Mucosa of rectum (tissue), 2 donors: ENCODE results near the gene SPRTN.
A peak's percentile ranks its signal among the peaks of the same experiment; 100 is the strongest.

Experiments used
- H3K27ac ChIP-seq, 2 donors: one replicate each; pipeline ENCODE4 v1.7.0; 2013; ENCODE audit warnings: inconsistent platforms in 2 of 2, low read depth in 2 of 2, low read length in 2 of 2
- H3K27me3 ChIP-seq, 2 donors: one replicate each; pipeline ENCODE4 v1.7.0; 2013; ENCODE audit warnings: low read length in 2 of 2; ENCODE audit not compliant: control insufficient read depth in 2 of 2, insufficient read depth in 2 of 2
- H3K36me3 ChIP-seq, 2 donors: one replicate each; pipeline ENCODE4 v1.7.0; 2013; ENCODE audit warnings: low read length in 2 of 2; ENCODE audit not compliant: control insufficient read depth in 2 of 2, insufficient read depth in 2 of 2
- H3K4me1 ChIP-seq, 2 donors: one replicate each; pipeline ENCODE4 v1.7.0; 2013; ENCODE audit warnings: low read length in 2 of 2, mild to moderate bottlenecking in 1 of 2; ENCODE audit not compliant: control insufficient read depth in 2 of 2, insufficient read depth in 2 of 2
- H3K4me3 ChIP-seq, 2 donors: one replicate each; pipeline ENCODE4 v1.7.0; 2013; ENCODE audit warnings: low read length in 2 of 2
- H3K9ac ChIP-seq, 2 donors: one replicate each; pipeline ENCODE4 v1.7.0; 2013; ENCODE audit warnings: low read length in 2 of 2, low read depth in 1 of 2, mild to moderate bottlenecking in 1 of 2
- H3K9me3 ChIP-seq, 2 donors: one replicate each; pipeline ENCODE4 v1.7.0; 2013; ENCODE audit warnings: low read length in 2 of 2; ENCODE audit not compliant: control insufficient read depth in 2 of 2
- donor health status: healthy.
- donor health status: Normal muscosa, but diverticular disease.

The SPRTN gene

DNA sequence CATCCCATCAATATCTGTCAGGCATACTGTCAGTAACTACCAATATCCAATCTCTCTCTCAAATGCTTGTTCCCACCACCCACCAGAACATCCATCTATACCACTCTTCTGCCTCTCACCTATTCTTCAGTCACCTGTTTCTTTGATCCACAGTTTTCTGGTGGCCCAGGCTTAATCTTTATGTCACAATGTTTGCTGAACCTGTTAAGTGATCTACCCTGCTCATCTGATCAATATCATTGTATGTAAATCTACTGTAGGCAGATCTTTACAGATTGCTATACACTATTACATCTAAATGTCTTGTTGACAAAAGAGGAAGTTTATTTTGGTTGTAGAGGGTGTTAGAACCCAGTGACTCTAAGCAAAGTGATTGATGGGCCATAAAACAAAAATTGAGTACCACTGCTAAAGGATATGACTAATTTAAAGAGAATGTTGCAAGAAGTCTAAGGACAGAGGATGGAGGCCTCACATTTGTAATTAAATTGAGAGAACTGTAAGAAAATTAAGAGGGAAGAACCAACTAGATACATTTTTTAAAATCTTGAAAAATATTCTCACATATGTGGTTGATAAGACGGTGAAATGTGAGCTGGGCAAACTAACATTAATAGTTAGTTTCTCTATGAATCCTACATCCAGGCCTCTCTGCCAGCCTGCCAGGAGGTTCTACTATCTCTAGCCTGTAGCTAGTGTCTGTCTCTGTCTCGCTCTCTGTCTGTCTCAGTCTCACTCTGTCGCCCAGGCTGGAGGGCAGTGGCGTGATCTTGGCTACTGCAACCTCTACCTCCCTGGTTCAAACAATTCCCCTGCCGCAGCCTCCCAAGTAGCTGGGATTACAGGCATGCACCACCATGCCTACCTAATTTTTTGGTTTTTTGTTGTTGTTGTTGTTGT, 49.9 kb downstream of the SPRTN start:
- Histone ChIP-seq H3K9ac (no peak overlapping the region), H3K4me3 (no peak overlapping the region), H3K36me3 (peaks cover 0 to 1% of the 10 kb centered on the region in 2 donors), H3K4me1 (no peaks in the 10 kb centered on the region), H3K27me3 (no peaks in the 10 kb centered on the region), H3K9me3 (no peaks in the 10 kb centered on the region), H3K27ac (no peak overlapping the region)

DNA sequence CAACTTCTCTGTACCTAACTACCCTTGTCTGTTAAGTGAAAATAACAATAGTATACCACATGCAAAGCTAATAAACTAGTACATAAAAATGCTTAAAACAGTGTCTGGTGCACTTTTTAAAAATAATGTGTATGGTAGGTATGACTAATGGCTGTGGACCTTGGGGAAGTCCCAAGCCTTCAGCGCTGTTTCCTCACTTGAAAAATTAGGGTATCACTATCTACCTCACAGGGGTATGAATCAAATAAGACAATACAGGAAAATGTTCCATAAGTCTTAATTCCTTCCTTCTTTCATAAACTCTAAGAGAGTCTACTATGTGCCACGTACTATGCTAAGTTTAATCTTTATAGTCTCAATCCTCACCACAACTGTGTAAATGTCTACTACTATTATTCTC, 52.0 kb downstream of the SPRTN start:
- no peak overlapping the region for H3K4me3 ChIP-seq
- H3K27ac ChIP-seq, result no peak overlapping the region
- no peaks in the 10 kb centered on the region for H3K4me1 ChIP-seq

DNA sequence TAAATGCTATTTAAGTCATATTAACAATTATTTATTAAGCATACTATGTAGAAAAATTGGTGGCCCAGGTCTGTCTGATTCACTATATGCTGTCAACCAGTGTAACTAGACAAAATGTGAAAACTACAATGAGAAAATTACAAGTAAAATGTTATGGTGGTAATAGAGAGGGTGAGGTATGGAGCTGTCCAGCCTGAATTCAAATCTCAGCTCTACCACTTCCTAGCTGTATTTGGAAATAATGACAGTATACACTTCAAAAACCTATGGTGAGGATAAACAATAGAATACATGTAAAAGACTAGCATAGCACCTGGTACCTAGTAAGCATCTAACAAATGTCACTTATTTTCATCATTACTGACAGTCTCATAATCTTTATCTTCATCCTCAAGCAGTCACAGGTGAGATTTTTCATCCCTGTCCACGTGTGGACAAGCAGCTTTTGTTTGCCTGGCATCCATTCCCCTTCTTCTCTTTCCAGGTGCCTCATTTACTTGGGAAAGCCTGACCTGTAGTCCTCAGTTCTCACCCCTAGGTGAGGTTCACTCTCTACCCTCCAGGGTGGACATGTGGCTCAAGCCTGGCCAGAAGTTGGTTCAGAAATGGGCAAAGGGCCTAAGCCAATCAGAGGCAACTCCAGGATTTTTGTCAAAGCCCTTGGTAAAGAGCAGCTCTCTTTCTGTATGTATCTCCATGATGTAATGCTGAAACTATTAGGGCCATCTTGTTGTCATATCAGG, 54.5 kb downstream of the SPRTN start:
- no peak overlapping the region for H3K27ac ChIP-seq
- peaks cover 0 to 5% of the 10 kb centered on the region in 2 donors for H3K4me1 ChIP-seq
- H3K9me3 ChIP-seq, result no peaks in the 10 kb centered on the region
- H3K36me3 ChIP-seq, result no peaks in the 10 kb centered on the region
- H3K4me3 ChIP-seq, result no peak overlapping the region
- H3K27me3 ChIP-seq, result no peaks in the 10 kb centered on the region
- H3K9ac ChIP-seq, result no peak overlapping the region

More for the DNA sequence above, 52.0 kb downstream of the SPRTN start:
- Histone ChIP-seq H3K9me3 (no peaks in the 10 kb centered on the region), H3K27me3 (no peaks in the 10 kb centered on the region), H3K9ac (no peak overlapping the region), H3K36me3 (no peaks in the 10 kb centered on the region)

DNA sequence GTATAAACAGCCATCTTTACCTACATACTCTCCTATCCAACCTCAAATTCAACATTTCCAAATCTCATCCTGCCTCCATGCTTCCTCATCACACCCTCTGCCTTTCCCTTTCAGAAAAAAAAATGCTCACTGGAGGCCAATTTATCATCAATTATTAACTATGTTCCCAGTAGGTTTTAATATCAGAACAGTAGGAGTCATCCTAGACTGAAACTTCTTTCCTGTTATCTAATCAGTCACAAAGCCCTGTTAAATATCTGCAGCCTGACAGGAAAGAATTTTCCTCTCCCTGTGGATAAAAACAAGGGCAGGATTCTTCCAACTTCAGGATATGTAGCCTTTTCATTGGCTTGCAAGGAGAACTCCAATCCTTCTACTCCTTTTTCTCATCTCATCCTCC, 55.6 kb downstream of the SPRTN start:
- H3K9ac ChIP-seq, result no peak overlapping the region
- H3K9me3 ChIP-seq, result no peaks in the 10 kb centered on the region
- peaks cover 0 to 5% of the 10 kb centered on the region in 2 donors for H3K4me1 ChIP-seq
- H3K4me3 ChIP-seq, result no peak overlapping the region
- H3K27ac ChIP-seq, result no peak overlapping the region
- no peaks in the 10 kb centered on the region for H3K27me3 ChIP-seq
- H3K36me3 ChIP-seq, result no peaks in the 10 kb centered on the region

DNA sequence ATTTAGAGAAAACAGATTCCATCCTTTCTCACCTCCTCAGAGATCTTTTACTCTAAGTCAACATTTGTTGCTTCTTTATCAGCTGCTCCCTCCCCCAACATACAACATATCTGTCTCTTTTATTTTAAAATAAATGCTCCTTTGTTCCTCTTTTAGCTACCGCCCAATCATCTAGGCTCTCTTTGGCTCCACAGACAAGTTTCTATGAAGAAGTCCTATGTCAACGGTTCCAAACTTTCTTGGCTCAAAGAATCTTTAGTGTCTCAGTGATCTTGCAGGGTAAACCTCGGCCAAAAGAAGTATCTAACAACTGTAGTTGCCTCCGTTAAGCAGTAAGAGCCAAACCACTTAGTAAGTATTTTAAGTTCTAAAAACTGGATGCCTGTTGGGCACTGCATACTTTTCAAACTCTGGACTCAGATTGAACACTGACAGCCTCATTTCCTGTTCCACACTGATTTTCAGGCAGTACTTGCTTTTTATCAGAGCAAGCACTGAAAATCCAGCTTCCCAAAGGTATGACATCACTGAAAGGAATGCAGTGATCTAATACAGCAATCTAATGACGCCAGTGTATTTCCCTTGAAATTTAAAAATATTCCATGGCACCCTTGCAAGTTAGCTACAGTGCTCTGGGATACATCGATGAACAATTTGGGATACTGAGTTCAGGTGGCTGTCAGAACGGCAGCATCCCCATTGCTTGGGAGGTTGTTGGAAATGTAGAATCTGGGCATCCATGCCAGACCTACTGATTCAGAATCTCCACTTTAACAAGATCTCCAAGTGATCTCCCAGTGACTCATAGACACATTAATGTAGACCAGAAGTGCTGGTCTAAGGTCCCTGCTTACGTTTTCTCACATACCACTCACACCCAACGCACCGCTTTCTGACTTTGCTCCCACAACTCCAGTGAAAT, 57.2 kb downstream of the SPRTN start:
- Histone ChIP-seq H3K4me3 (no peak overlapping the region), H3K27me3 (no peaks in the 10 kb centered on the region), H3K9me3 (no peaks in the 10 kb centered on the region), H3K4me1 (peaks cover 0 to 5% of the 10 kb centered on the region in 2 donors), H3K27ac (peak overlapping the region in 1 of 2 donors; percentile 34), H3K36me3 (no peaks in the 10 kb centered on the region), H3K9ac (no peak overlapping the region)

DNA sequence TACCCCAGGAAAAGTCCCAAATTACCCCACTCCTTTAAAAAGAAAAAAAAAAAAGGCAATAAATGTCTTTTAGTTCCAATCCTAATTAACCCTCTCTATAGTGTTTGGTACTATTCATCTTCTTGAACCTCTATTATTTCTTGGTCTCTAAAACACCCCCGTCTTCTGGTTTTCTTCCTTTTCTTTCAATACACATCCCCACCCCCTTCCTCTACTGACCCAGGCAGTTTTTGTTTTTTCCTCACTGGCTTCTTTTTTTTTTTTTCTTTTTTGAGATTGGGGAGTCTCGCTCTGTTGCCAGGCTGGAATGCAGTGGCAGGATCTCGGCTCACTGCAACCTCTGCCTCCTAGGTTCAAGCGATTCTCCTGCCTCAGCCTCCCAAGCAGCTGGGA, 57.9 kb downstream of the SPRTN start:
- H3K4me1 ChIP-seq, result peaks cover 0 to 5% of the 10 kb centered on the region in 2 donors
- H3K27me3 ChIP-seq, result no peaks in the 10 kb centered on the region
- H3K9ac ChIP-seq, result no peak overlapping the region
- no peak overlapping the region for H3K4me3 ChIP-seq
- no peaks in the 10 kb centered on the region for H3K9me3 ChIP-seq
- no peak overlapping the region for H3K27ac ChIP-seq
- peaks cover 0 to 1% of the 10 kb centered on the region in 2 donors for H3K36me3 ChIP-seq

DNA sequence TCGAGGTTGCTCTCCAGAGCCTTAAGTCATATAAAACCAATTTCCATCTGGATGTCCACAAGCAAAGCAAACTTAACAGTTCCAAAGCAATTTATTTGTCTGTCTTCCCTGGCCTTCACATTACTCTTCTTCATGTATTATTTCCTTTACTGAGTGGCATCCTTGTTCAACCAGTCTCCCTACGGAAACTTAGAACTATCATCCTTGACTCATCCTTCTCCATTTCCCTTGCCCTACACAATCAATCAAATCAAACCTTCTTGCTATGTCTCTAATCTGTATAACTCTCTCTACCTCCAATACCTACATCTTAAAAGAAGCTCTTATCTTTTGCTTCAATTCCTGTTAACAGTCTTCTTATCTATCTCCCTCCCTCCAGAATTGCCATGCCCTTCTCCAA, 58.5 kb downstream of the SPRTN start:
- Histone ChIP-seq H3K9ac (no peak overlapping the region), H3K27me3 (no peaks in the 10 kb centered on the region), H3K4me3 (no peak overlapping the region), H3K9me3 (no peaks in the 10 kb centered on the region), H3K4me1 (peaks cover 0 to 5% of the 10 kb centered on the region in 2 donors), H3K27ac (no peak overlapping the region), H3K36me3 (peaks cover 0 to 2% of the 10 kb centered on the region in 2 donors)

DNA sequence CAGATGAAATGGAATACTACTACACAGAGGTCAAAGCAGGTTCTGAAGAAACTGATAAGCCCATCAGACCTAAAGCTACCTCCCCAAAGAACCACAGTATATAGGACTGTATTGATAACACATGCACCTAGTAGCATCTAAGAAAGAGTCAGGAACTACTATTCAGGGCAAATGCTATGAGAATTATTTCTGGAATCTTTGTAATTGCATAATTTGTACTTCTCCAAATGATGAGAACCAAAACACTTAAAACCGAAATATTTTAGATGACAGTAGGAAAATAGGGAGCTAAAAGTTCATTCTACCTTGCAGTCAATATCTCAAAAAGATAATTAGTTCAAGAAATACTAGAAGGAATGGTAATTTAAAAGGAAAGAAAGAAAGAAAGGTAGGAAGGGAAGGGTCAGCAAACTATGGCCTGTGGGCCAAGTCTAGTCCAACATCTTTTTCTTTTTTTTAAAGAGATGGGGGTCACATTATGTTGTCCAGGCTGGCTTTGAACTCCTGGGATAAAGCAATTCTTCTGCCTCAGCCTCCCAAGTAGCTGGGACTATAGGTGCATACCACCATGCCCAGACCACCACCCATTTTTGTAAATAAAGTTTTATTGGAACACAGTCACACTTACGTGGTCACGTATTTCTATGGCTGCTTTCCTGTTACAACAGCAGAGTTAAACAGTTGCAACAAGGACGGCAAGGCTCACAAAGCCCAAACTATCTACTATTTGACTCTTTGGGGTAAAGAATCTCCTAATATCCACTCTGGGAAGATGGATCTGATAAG, 60.0 kb downstream of the SPRTN start:
- no peak overlapping the region for H3K27ac ChIP-seq
- H3K9ac ChIP-seq, result no peak overlapping the region
- no peaks in the 10 kb centered on the region for H3K27me3 ChIP-seq
- no peak overlapping the region for H3K4me3 ChIP-seq
- H3K9me3 ChIP-seq, result no peaks in the 10 kb centered on the region
- H3K36me3 ChIP-seq, result peaks cover 0 to 2% of the 10 kb centered on the region in 2 donors
- peaks cover 0 to 5% of the 10 kb centered on the region in 2 donors for H3K4me1 ChIP-seq

DNA sequence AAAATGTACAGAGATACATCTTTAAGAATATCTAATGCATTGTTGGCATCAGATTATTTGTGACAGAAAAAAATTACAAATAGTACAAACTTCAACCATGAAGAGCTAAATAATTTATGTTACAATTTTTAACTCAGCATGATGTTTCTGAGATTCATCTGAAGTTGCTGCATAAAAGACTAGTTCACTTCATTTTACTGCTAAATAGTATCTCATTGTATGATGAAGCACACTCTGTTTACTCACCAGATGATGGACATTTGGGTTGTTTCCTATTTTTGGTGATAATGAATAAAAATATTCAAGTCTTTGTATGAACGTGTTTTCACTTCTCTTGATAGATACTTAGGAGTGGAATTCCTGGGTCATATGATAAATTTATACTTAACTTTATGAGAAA, 63.4 kb downstream of the SPRTN start:
- Histone ChIP-seq H3K36me3 (peaks cover 0 to 2% of the 10 kb centered on the region in 2 donors), H3K4me1 (no peaks in the 10 kb centered on the region), H3K27ac (no peak overlapping the region)

More for the DNA sequence above, 63.4 kb downstream of the SPRTN start:
- no peak overlapping the region for H3K4me3 ChIP-seq
- no peaks in the 10 kb centered on the region for H3K9me3 ChIP-seq
- no peaks in the 10 kb centered on the region for H3K27me3 ChIP-seq
- H3K9ac ChIP-seq, result no peak overlapping the region
